GM12865 (cell line): ENCODE results near the gene USP17L10.
"Not testable (repeated sequence)": the region's sequence is repeated elsewhere in the genome, so short reads cannot be mapped to it uniquely, and the experiment has no call there.

Source experiments
- DNase-seq: peaks from one replicate; pipeline ENCODE4 v3.0.0; 2010; ENCODE audit warnings: low read depth
- H3K4me3 ChIP-seq: 2 replicates; pipeline ENCODE4 v1.5.1; 2011; ENCODE audit warnings: mild to moderate bottlenecking, low read depth, low read length, control low read depth

Gene USP17L10

DNA sequence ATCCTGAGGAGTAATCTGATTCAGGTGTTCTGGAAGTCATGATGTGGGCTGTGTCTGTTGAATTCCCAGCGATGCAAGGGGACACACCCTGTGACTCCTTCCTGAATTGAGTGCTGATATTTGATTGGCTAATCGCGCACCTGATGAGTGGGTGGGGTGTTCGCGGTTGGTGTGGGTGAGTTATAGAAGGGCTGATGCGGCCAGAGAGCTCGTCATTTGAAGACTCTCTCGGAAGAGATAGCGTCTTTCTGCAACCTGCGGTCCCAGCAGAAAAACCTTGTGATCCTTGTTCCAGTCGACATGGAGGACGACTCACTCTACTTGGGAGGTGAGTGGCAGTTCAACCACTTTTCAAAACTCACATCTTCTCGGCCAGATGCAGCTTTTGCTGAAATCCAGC, at the start of gene USP17L10:
Gene USP17L10 (plus strand): TSS at position 301 of the 400 bp plus-strand sequence. CDS start 0 bp downstream, at position 301.
- not testable (repeated sequence) for DNase-seq

DNA sequence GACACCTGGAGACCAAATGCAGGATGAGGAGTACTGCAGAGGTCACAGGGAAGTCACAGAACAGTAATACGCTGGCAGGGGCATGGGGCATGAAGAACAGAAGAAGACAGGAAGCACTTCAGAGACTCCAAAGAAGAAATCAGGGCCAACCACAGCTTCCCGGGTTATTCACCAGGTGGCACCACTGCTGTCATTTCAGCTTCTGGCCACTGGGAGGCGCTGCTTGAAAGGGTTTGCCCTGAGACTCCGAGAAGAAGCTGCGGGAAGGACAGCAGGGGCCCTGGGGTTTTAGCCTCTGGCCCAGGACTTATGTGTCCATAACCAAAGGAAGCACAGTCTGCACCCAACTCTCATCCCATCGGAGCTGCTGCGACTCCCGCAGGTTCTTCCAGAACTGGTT, 44.5 kb upstream of the USP17L10 start:
- not testable (repeated sequence) for DNase-seq, H3K4me3 ChIP-seq

More for the DNA sequence above, at the start of gene USP17L10:
- H3K4me3 ChIP-seq = not testable (repeated sequence)

DNA sequence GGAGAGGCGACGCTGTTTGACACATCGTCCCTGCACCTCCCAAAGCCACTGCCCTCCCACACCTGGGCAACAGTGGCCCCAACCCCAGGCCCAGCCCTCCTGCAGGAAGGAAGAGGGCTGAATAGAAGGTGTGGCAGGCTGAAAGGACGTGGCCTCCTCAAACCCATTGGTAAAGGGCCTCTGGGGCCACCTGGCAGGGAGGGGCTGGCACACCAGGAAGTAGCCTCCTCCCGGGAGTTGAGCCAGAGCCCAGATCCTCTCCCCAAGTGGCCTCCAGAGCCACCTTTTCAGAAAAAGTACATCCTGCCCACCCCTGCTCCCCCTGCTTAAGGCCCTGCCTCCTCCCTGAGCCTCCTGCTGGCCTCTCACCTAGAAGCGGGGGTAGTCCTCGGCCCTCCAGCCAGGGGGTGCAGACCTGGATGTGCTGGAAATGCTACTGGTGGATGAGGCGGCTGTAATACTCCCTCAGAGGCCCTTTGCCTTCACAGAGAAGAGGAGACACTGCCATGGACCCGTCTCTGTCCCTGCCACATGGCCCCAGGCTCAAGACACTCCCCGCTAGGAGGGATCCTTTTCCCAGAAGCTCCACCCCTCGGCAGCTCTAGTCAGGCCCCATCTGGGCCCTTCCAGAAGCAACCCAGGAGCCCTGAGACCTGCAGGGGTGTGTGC, 40.5 kb upstream of the USP17L10 start, which contains the start of gene FAM90A26:
Gene FAM90A26 (plus strand): TSS at position 619 of the 669 bp plus-strand sequence. CDS start 2,764 bp downstream, outside the sequence.
- not testable (repeated sequence) for DNase-seq, H3K4me3 ChIP-seq

- H3K4me3 ChIP-seq, DNase-seq: not testable (repeated sequence)
These were observed 4.2 kb downstream of the USP17L10 start for GRCh38 chr4:9214701-9215100.

DNA sequence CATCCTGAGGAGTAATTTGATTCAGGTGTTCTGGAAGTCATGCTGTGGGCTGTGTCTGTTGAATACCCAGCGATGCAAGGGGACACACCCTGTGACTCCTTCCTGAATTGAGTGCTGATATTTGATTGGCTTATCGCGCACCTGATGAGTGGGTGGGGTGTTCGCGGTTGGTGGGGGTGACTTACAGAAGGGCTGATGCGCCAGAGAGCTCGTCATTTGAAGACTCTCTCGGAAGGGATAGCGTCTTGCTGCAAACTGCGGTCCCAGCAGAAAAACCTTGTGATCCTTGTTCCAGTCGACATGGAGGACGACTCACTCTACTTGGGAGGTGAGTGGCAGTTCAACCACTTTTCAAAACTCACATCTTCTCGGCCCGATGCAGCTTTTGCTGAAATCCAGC, 4.6 kb downstream of the USP17L10 start, which contains the start of gene USP17L11:
Gene USP17L11 (plus strand): TSS at position 301 of the 400 bp plus-strand sequence. CDS start 0 bp downstream, at position 301.
- not testable (repeated sequence) for H3K4me3 ChIP-seq, DNase-seq

- DNase-seq = not testable (repeated sequence)
These were observed 9.4 kb downstream of the USP17L10 start, which contains the start of gene USP17L12 for GRCh38 chr4:9219852-9220251. Gene USP17L12 (plus strand): TSS chr4:9220152. CDS start chr4:9220152, 0 bp downstream.

DNA sequence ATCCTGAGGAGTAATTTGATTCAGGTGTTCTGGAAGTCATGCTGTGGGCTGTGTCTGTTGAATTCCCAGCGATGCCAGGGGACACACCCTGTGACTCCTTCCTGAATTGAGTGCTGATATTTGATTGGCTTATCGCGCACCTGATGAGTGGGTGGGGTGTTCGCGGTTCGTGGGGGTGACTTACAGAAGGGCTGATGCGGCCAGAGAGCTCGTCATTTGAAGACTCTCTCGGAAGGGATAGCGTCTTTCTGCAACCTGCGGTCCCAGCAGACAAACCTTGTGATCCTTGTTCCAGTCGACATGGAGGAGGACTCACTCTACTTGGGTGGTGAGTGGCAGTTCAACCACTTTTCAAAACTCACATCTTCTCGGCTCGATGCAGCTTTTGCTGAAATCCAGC, 14.1 kb downstream of the USP17L10 start, which contains the start of gene USP17L13:
Gene USP17L13 (plus strand): TSS at position 301 of the 400 bp plus-strand sequence. CDS start 0 bp downstream, at position 301.
- not testable (repeated sequence) for DNase-seq, H3K4me3 ChIP-seq

More at GRCh38 chr4:9219852-9220251, 9.4 kb downstream of the USP17L10 start, which contains the start of gene USP17L12:
- H3K4me3 ChIP-seq = not testable (repeated sequence)

GRCh38 chr4:9230249-9230648, 19.8 kb downstream of the USP17L10 start:
- DNase-seq, H3K4me3 ChIP-seq: not testable (repeated sequence)

DNA sequence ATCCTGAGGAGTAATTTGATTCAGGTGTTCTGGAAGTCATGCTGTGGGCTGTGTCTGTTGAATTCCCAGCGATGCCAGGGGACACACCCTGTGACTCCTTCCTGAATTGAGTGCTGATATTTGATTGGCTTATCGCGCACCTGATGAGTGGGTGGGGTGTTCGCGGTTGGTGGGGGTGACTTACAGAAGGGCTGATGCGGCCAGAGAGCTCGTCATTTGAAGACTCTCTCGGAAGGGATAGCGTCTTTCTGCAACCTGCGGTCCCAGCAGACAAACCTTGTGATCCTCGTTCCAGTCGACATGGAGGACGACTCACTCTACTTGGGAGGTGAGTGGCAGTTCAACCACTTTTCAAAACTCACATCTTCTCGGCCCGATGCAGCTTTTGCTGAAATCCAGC, 23.6 kb downstream of the USP17L10 start, which contains the start of gene USP17L15:
Gene USP17L15 (plus strand): TSS at position 301 of the 400 bp plus-strand sequence. CDS start 0 bp downstream, at position 301.
- H3K4me3 ChIP-seq, DNase-seq: not testable (repeated sequence)

GRCh38 chr4:9238461-9238860, 28.0 kb downstream of the USP17L10 start:
- DNase-seq = peak; percentile 0
- H3K4me3 ChIP-seq = not testable (repeated sequence)

GRCh38 chr4:9243579-9243978, 33.1 kb downstream of the USP17L10 start, which contains the start of gene USP17L17:
Gene USP17L17 (plus strand): TSS chr4:9243879. CDS start chr4:9243879, 0 bp downstream.
- DNase-seq = not testable (repeated sequence)

GRCh38 chr4:9247953-9248680, 37.7 kb downstream of the USP17L10 start, which contains the start of gene USP17L18:
Gene USP17L18 (plus strand): TSS chr4:9248630. CDS start chr4:9248630, 0 bp downstream.
- H3K4me3 ChIP-seq = not testable (repeated sequence)
- peak; percentile 0 for DNase-seq

More at GRCh38 chr4:9243579-9243978, 33.1 kb downstream of the USP17L10 start, which contains the start of gene USP17L17:
- H3K4me3 ChIP-seq = not testable (repeated sequence)

DNA sequence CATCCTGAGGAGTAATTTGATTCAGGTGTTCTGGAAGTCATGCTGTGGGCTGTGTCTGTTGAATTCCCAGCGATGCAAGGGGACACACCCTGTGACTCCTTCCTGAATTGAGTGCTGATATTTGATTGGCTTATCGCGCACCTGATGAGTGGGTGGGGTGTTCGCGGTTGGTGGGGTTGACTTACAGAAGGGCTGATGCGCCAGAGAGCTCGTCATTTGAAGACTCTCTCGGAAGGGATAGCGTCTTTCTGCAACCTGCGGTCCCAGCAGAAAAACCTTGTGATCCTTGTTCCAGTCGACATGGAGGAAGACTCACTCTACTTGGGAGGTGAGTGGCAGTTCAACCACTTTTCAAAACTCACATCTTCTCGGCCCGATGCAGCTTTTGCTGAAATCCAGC, 42.6 kb downstream of the USP17L10 start, which contains the start of gene USP17L19:
Gene USP17L19 (plus strand): TSS at position 301 of the 400 bp plus-strand sequence. CDS start 0 bp downstream, at position 301.
- not testable (repeated sequence) for H3K4me3 ChIP-seq, DNase-seq

DNA sequence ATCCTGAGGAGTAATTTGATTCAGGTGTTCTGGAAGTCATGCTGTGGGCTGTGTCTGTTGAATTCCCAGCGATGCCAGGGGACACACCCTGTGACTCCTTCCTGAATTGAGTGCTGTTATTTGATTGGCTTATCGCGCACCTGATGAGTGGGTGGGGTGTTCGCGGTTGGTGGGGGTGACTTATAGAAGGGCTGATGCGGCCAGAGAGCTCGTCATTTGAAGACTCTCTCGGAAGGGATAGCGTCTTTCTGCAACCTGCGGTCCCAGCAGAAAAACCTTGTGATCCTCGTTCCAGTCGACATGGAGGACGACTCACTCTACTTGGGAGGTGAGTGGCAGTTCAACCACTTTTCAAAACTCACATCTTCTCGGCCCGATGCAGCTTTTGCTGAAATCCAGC, 47.4 kb downstream of the USP17L10 start, which contains the start of gene USP17L20:
Gene USP17L20 (plus strand): TSS at position 301 of the 400 bp plus-strand sequence. CDS start 0 bp downstream, at position 301.
- not testable (repeated sequence) for H3K4me3 ChIP-seq, DNase-seq
